HAP-1 (cell line): ENCODE measurements around the gene PITRM1.
A peak's percentile ranks its signal among the peaks of the same experiment; 100 is the strongest.

Experiments used
- DNase-seq, 2 experiments: peaks; one replicate each; pipeline ENCODE4 v3.0.0-alpha.2; 2016 to 2020; ENCODE audit warnings: low spot score in 2 of 2
- H3K27me3 ChIP-seq: fragments of 250-450 bp; sonication (Bioruptor Pico); 2 replicates; pipeline ENCODE4 v1.5.1; 2020; ENCODE audit warnings: low read depth, mild to moderate bottlenecking, moderate library complexity
- H3K36me3 ChIP-seq: fragments of 250-450 bp; sonication (Bioruptor Pico); replicated peaks from 2 replicates; pipeline ENCODE4 v1.5.1; 2020; ENCODE audit warnings: mild to moderate bottlenecking
- H3K4me1 ChIP-seq: fragments of 250-450 bp; sonication (Bioruptor Pico); 2 replicates; pipeline ENCODE4 v1.5.1; 2020; ENCODE audit warnings: mild to moderate bottlenecking
- H3K4me3 ChIP-seq: fragments of 250-450 bp; sonication (Bioruptor Pico); 2 replicates; pipeline ENCODE4 v1.5.1; 2020; ENCODE audit warnings: mild to moderate bottlenecking, moderate library complexity
- H3K9me3 ChIP-seq: fragments of 250-450 bp; sonication (Bioruptor Pico); 2 replicates; pipeline ENCODE4 v1.5.1; 2020; ENCODE audit warnings: mild to moderate bottlenecking, moderate library complexity
- in situ Hi-C: fragments of 300-500 bp; cut with MboI; formaldehyde crosslinking; loops from 3 replicates; pipeline ENCODE4 v1.14.3; 2020; ENCODE audit warnings: low sequenced_read_pairs, inconsistent platforms, mixed read lengths

The PITRM1 gene

GRCh38 chr10:3123571-3124411, 48.8 kb downstream of the PITRM1 start:
- in situ Hi-C loops = no loop called here

GRCh38 chr10:3122486-3123205, 49.9 kb downstream of the PITRM1 start:
- no peaks in the 10 kb centered on the region for H3K27me3 ChIP-seq
- no peaks in the 10 kb centered on the region for H3K9me3 ChIP-seq
- DNase-seq = no peak
- in situ Hi-C loops = no loop called here
- no peaks in the 10 kb centered on the region for H3K4me1 ChIP-seq
- H3K36me3 ChIP-seq = peaks cover 89% of the 10 kb centered on the region
- no peak overlapping the region for H3K4me3 ChIP-seq

More at GRCh38 chr10:3123571-3124411, 48.8 kb downstream of the PITRM1 start:
- no peak overlapping the region for H3K4me3 ChIP-seq
- no peaks in the 10 kb centered on the region for H3K27me3 ChIP-seq
- no peaks in the 10 kb centered on the region for H3K9me3 ChIP-seq
- peaks cover 87% of the 10 kb centered on the region for H3K36me3 ChIP-seq
- DNase-seq = no peak
- no peaks in the 10 kb centered on the region for H3K4me1 ChIP-seq

- no peaks in the 10 kb centered on the region for H3K9me3 ChIP-seq
- peaks cover 89% of the 10 kb centered on the region for H3K36me3 ChIP-seq
- in situ Hi-C loops = no loop called here
- no peak overlapping the region for H3K4me3 ChIP-seq
- no peak for DNase-seq
- H3K27me3 ChIP-seq = no peaks in the 10 kb centered on the region
- H3K4me1 ChIP-seq = no peaks in the 10 kb centered on the region
Measured at GRCh38 chr10:3122034-3122433, 50.5 kb downstream of the PITRM1 start.

- DNase-seq = peak in 1 of 2 experiments; percentile 33
- Histone ChIP-seq H3K36me3 (peaks cover 84% of the 10 kb centered on the region), H3K27me3 (no peaks in the 10 kb centered on the region), H3K4me3 (no peak overlapping the region), H3K4me1 (no peaks in the 10 kb centered on the region), H3K9me3 (no peaks in the 10 kb centered on the region)
- in situ Hi-C loops = no loop called here
Measured at GRCh38 chr10:3119796-3120459, 52.7 kb downstream of the PITRM1 start.

GRCh38 chr10:3118641-3119091, 53.9 kb downstream of the PITRM1 start:
- Histone ChIP-seq H3K27me3 (no peaks in the 10 kb centered on the region), H3K36me3 (peaks cover 84% of the 10 kb centered on the region), H3K9me3 (no peaks in the 10 kb centered on the region), H3K4me1 (no peaks in the 10 kb centered on the region), H3K4me3 (no peak overlapping the region)
- DNase-seq = no peak
- in situ Hi-C loops = no loop called here

- DNase-seq = no peak
- Histone ChIP-seq H3K27me3 (no peaks in the 10 kb centered on the region), H3K4me1 (no peaks in the 10 kb centered on the region), H3K36me3 (peaks cover 82% of the 10 kb centered on the region), H3K9me3 (no peaks in the 10 kb centered on the region), H3K4me3 (no peak overlapping the region)
- in situ Hi-C loops = no loop called here
Measured at GRCh38 chr10:3117486-3117885, 55.1 kb downstream of the PITRM1 start.

- in situ Hi-C loops = no loop called here
- DNase-seq = no peak
- Histone ChIP-seq H3K36me3 (peaks cover 84% of the 10 kb centered on the region), H3K4me3 (no peak overlapping the region), H3K27me3 (no peaks in the 10 kb centered on the region), H3K9me3 (no peaks in the 10 kb centered on the region), H3K4me1 (no peaks in the 10 kb centered on the region)
Measured at GRCh38 chr10:3116508-3117100, 56.0 kb downstream of the PITRM1 start.

GRCh38 chr10:3115685-3116084, 56.9 kb downstream of the PITRM1 start:
- in situ Hi-C loops = no loop called here
- Histone ChIP-seq H3K36me3 (peaks cover 86% of the 10 kb centered on the region), H3K9me3 (no peaks in the 10 kb centered on the region), H3K27me3 (no peaks in the 10 kb centered on the region), H3K4me1 (no peaks in the 10 kb centered on the region), H3K4me3 (no peak overlapping the region)
- no peak for DNase-seq

GRCh38 chr10:3113343-3113720, 59.2 kb downstream of the PITRM1 start:
- in situ Hi-C loops = no loop called here

GRCh38 chr10:3111621-3112163, 60.9 kb downstream of the PITRM1 start:
- H3K9me3 ChIP-seq = no peaks in the 10 kb centered on the region
- DNase-seq = no peak
- H3K27me3 ChIP-seq = no peaks in the 10 kb centered on the region
- in situ Hi-C loops = no loop called here
- no peaks in the 10 kb centered on the region for H3K4me1 ChIP-seq
- H3K36me3 ChIP-seq = peaks cover 85% of the 10 kb centered on the region
- no peak overlapping the region for H3K4me3 ChIP-seq

More at GRCh38 chr10:3113343-3113720, 59.2 kb downstream of the PITRM1 start:
- Histone ChIP-seq H3K4me3 (no peak overlapping the region), H3K36me3 (peaks cover 85% of the 10 kb centered on the region), H3K4me1 (no peaks in the 10 kb centered on the region), H3K9me3 (no peaks in the 10 kb centered on the region), H3K27me3 (no peaks in the 10 kb centered on the region)
- DNase-seq = no peak

GRCh38 chr10:3110782-3111620, 61.6 kb downstream of the PITRM1 start:
- H3K4me3 ChIP-seq = no peak overlapping the region
- H3K36me3 ChIP-seq = peaks cover 78% of the 10 kb centered on the region
- H3K4me1 ChIP-seq = no peaks in the 10 kb centered on the region
- in situ Hi-C loops = no loop called here
- no peaks in the 10 kb centered on the region for H3K27me3 ChIP-seq
- H3K9me3 ChIP-seq = no peaks in the 10 kb centered on the region
- no peak for DNase-seq

- in situ Hi-C loops = no loop called here
- no peaks in the 10 kb centered on the region for H3K27me3 ChIP-seq
- H3K4me3 ChIP-seq = no peak overlapping the region
- no peaks in the 10 kb centered on the region for H3K9me3 ChIP-seq
- DNase-seq = no peak
- H3K4me1 ChIP-seq = no peaks in the 10 kb centered on the region
- peaks cover 78% of the 10 kb centered on the region for H3K36me3 ChIP-seq
Measured at GRCh38 chr10:3109633-3110032, 62.9 kb downstream of the PITRM1 start.

GRCh38 chr10:3109196-3109595, 63.4 kb downstream of the PITRM1 start:
- no peak for DNase-seq
- in situ Hi-C loops = no loop called here
- Histone ChIP-seq H3K9me3 (no peaks in the 10 kb centered on the region), H3K27me3 (no peaks in the 10 kb centered on the region), H3K4me1 (no peaks in the 10 kb centered on the region), H3K4me3 (no peak overlapping the region), H3K36me3 (peaks cover 78% of the 10 kb centered on the region)
